Measurements from ENCODE around the gene WASHC3.

Gene WASHC3

GRCh38 chr12:101981868-101982267, 79.9 kb downstream of the WASHC3 start:
- H3K9me3 Mint-ChIP-seq: no peaks in the 10 kb centered on the region
- H3K4me3 Mint-ChIP-seq: no peak overlapping the region
- no peak for DNase-seq (ENCODE audit: low spot score)
- H3K36me3 Mint-ChIP-seq (ENCODE audit: low read depth): no peaks in the 10 kb centered on the region
- H3K27me3 Mint-ChIP-seq (ENCODE audit: low read depth): peaks cover 27% of the 10 kb centered on the region
- no peaks in the 10 kb centered on the region for H3K4me1 Mint-ChIP-seq (ENCODE audit: low read depth)
- no peak overlapping the region for H3K27ac Mint-ChIP-seq

GRCh38 chr12:101968770-101969169, 93.0 kb downstream of the WASHC3 start:
- H3K4me1 Mint-ChIP-seq (ENCODE audit: low read depth): peaks cover 9% of the 10 kb centered on the region
- H3K27ac Mint-ChIP-seq: no peak overlapping the region
- peaks cover 10% of the 10 kb centered on the region for H3K27me3 Mint-ChIP-seq (ENCODE audit: low read depth)
- no peak overlapping the region for H3K4me3 Mint-ChIP-seq
- H3K36me3 Mint-ChIP-seq (ENCODE audit: low read depth): no peaks in the 10 kb centered on the region
- H3K9me3 Mint-ChIP-seq: no peaks in the 10 kb centered on the region
- no peak for DNase-seq (ENCODE audit: low spot score)

DNA sequence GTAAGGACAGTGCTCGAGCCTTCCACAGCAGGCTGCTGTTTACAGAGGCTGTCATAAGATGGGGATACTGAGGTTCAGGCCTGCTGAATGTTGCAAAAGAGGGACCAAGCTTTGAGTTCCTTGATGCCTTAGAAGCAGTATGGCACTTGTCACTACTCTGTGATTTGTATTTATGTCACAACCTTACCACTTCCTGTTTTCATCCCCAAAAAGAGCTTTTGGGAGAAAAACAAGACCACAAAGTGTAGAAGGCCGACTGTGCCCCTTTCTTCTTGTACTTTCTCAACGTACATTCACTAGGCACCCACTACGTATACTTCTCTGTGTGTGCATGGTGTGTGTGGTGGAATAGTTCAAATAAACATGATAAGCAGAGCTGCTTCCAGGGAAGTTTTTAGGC, 94.3 kb downstream of the WASHC3 start:
- peaks cover 6% of the 10 kb centered on the region for H3K27me3 Mint-ChIP-seq (ENCODE audit: low read depth)
- H3K4me1 Mint-ChIP-seq (ENCODE audit: low read depth): peaks cover 9% of the 10 kb centered on the region
- H3K36me3 Mint-ChIP-seq (ENCODE audit: low read depth): no peaks in the 10 kb centered on the region
- no peaks in the 10 kb centered on the region for H3K9me3 Mint-ChIP-seq
- DNase-seq (ENCODE audit: low spot score): no peak
- no peak overlapping the region for H3K4me3 Mint-ChIP-seq
- no peak overlapping the region for H3K27ac Mint-ChIP-seq

DNA sequence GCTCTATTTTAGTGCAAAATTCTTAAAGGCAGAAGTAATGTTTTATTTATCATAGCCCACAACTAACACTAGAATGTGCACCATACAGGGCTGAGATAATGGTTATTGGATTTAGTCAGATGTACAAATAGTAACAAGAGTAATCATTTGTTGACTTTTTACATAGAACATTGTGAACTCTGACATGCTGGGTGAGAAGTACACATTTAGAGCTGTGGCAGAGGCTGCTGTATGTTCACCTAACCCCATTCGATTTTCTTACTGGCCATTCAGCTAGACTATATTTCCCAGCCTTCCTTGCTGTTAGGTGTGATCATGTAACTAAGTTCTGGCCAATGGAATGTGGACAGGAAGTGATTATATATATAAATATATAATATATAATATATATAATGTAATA, 95.3 kb downstream of the WASHC3 start:
- H3K4me3 Mint-ChIP-seq: no peak overlapping the region

DNA sequence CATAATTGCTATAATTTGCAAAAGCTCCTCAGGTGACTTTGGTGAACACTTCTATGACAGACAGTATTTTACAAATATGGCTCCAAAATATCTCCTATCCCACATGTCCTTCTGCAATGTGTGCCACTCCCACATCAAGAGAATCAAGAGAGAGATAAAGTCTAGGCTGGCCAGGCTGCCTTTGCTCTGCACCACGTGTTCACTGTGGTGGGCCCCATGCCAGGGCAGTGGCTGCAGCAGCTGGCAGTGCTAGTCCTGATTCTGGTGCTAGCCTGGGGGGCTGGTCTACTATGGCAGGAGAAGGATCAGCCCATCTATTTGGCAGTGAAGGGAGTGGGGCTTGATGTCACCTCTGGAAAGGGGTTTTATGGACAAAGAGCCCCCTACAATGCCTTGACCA, 98.1 kb downstream of the WASHC3 start:
- Mint-ChIP-seq H3K9me3 (peaks cover 9% of the 10 kb centered on the region), H3K27me3 (ENCODE audit: low read depth) (no peaks in the 10 kb centered on the region), H3K27ac (no peak overlapping the region), H3K4me1 (ENCODE audit: low read depth) (peaks cover 9% of the 10 kb centered on the region), H3K36me3 (ENCODE audit: low read depth) (no peaks in the 10 kb centered on the region), H3K4me3 (no peak overlapping the region)
- no peak for DNase-seq (ENCODE audit: low spot score)

More for the DNA sequence above, 95.3 kb downstream of the WASHC3 start:
- Mint-ChIP-seq H3K27me3 (ENCODE audit: low read depth) (peaks cover 4% of the 10 kb centered on the region), H3K27ac (no peak overlapping the region), H3K4me1 (ENCODE audit: low read depth) (peaks cover 9% of the 10 kb centered on the region), H3K36me3 (ENCODE audit: low read depth) (no peaks in the 10 kb centered on the region), H3K9me3 (no peaks in the 10 kb centered on the region)
- DNase-seq (ENCODE audit: low spot score): no peak

Measured in T-helper 2 cell treated with Interferon-gamma antibody and Interleukin-4, amounts not matched to agents 5 μg/mL and 100 μg/mL, for 36 hours (primary cell).